Mucosa of descending colon (tissue), 3 donors: ENCODE results near the gene ECI2. TPM values are rescaled to one million over a fixed set of nuclear protein-coding genes. Genes with fewer than 3 reads are reported as not detected.

ENCODE experiments used
- ATAC-seq: fragments of 200-7000 bp; cut with Tn5 transposase; one replicate; pipeline ENCODE4 v1.9.1; 2020; ENCODE audit warnings: mild to moderate bottlenecking, moderate library complexity
- DNase-seq, 3 donors: peaks; one replicate each; pipeline ENCODE4 v3.0.0-alpha.2; 2020
- H3K36me3 ChIP-seq: fragments of 200-600 bp; one replicate; pipeline ENCODE4 v1.8.0; 2021; ENCODE audit warnings: low read depth, mild to moderate bottlenecking
- H3K4me1 ChIP-seq: fragments of 200-600 bp; one replicate; pipeline ENCODE4 v1.8.0; 2021; ENCODE audit warnings: low read depth, mild to moderate bottlenecking
- H3K4me3 ChIP-seq: fragments of 200-600 bp; one replicate; pipeline ENCODE4 v1.8.0; 2021; ENCODE audit warnings: mild to moderate bottlenecking
- H3K9me3 ChIP-seq: fragments of 200-600 bp; one replicate; pipeline ENCODE4 v1.8.0; 2021; ENCODE audit warnings: mild to moderate bottlenecking
- CTCF ChIP-seq: fragments of 200-600 bp; IDR thresholded peaks from one replicate; pipeline ENCODE4 v1.8.0; 2022; ENCODE audit warnings: antibody characterized with exemption, mild to moderate bottlenecking
- intact Hi-C, 2 donors: fragments of 100-400 bp; cut with DNase I in 1 of 2; cut with micrococcal nuclease in 1 of 2; formaldehyde crosslinking; loops; one replicate each; pipeline versions ENCODE4 v1.11.0 to v1.11.1; 2022; cut with DNase I, micrococcal nuclease
- total RNA-seq, 3 donors: library from RNA; stranded (reverse); fragmentation: NEBNext Ultra II Directional in 2 of 3; extraction: Animal tissue kit (Norgen Biotek cat#: 25700) in 2 of 3; gene quantifications; one replicate each; pipeline versions ENCODE4 v1.2.1 to v1.2.4, GENCODE V29; 2021 to 2023
- donor health status: DM: no; HTN: no; CAD: no; lungs with moderate emphysema.
- donor health status: DM: no; HTN: no; CAD: no.
- donor health status: DM: no; HTN: yes; CAD: no.

The ECI2 gene
- total RNA-seq, 3 donors from 2014 or later, result 56.3 to 92.3 (median 61.9) TPM

GRCh38 chr6:4069199-4069598 lies 66.2 kb downstream of the ECI2 start:
- ATAC-seq, result no peak
- intact Hi-C loops, result no loop called here
- Histone ChIP-seq H3K4me3 (no peak overlapping the region), H3K4me1 (no peaks in the 10 kb centered on the region), H3K36me3 (no peaks in the 10 kb centered on the region), H3K9me3 (no peaks in the 10 kb centered on the region)
- no peak for DNase-seq
- TF ChIP-seq CTCF, result no peak

GRCh38 chr6:4067673-4068072 lies 67.7 kb downstream of the ECI2 start:
- Histone ChIP-seq H3K4me3 (no peak overlapping the region), H3K9me3 (no peaks in the 10 kb centered on the region), H3K36me3 (no peaks in the 10 kb centered on the region), H3K4me1 (no peaks in the 10 kb centered on the region)
- intact Hi-C loops, result no loop called here
- peak; percentile 86 for ATAC-seq
- DNase-seq, result no peak
- TF ChIP-seq CTCF, result no peak

GRCh38 chr6:4066029-4066755 lies 69.2 kb downstream of the ECI2 start:
- DNase-seq (no peak), ATAC-seq (peak; percentile 71)
- Histone ChIP-seq H3K4me3 (no peak overlapping the region), H3K9me3 (no peaks in the 10 kb centered on the region), H3K4me1 (no peaks in the 10 kb centered on the region), H3K36me3 (no peaks in the 10 kb centered on the region)
- TF ChIP-seq CTCF, result no peak
- intact Hi-C loops, result no loop called here

Other genes with a start within 250 kb of the ECI2 start
- gene FAM217A, start 56.4 kb downstream of the ECI2 start, total RNA-seq, result not detected